ENCODE data around the gene CELSR1. TPM values are rescaled to one million over a fixed set of nuclear protein-coding genes. Genes with fewer than 3 reads are reported as not detected.

Gene CELSR1
- total RNA-seq, 1 experiment from 2014 or later, result 19.6 TPM

DNA sequence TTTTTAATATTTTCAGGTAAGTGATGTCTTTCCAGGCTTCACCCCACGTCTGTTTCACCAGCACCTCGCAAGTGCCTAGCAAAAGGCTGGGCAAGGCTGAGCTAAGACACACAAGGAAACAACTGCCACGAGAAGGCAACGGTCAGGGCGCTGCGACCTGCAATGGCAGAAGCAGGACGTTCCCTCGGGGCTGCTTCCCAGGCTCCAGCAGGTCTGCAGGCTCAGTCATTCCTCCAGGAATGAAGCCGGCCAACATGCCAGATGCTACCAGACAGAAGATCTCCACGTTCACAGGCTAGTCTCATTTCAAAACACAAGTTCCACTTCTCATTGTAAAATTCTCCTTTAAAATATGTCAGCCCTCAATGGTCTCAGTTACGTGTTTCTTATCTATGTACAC, 45.5 kb downstream of the CELSR1 start (continued):
- TF ChIP-seq SIN3A (IDR thresholded peaks at IDR 0.05; ENCODE audit: low read depth) (no peak), TCF7L2 (IDR thresholded peaks at IDR 0.05; ENCODE audit: borderline replicate concordance, extremely low read depth, insufficient read depth, insufficient read length) (no peak), YY1 (IDR thresholded peaks at IDR 0.05; ENCODE audit: extremely low read depth, insufficient replicate concordance, low read depth, low read length) (no peak), EZH2 (IDR thresholded peaks at IDR 0.05) (no peak), FOSL1 (IDR thresholded peaks at IDR 0.05; ENCODE audit: low read depth) (no peak), EGR1 (IDR thresholded peaks at IDR 0.05; ENCODE audit: low read depth) (no peak)

DNA sequence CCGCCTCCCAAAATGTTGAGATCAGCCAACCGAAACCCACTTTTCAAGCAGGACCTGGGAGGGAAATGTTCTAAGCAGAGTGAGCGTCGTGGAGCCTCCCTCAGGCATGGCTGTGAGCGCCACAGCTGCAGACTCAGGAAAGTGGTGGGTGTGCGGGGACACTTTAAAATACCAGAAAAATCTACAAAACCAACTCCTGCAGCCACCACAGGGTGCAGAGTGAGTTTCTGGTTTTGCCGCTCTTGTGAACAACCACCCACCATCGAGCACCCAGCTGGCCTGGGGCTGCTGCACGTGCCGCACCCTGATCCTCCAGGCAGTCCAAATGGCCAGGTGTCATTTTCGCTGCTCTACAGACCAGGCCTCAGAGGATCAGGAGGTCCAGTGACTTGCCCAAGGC, 46.9 kb downstream of the CELSR1 start:
- ChIA-PET POLR2A (no interaction called here), CTCF (no interaction called here), RAD21 (ENCODE audit: low non-redundant PET in 1 of 2, low total read pairs in 2 of 2, uncharacterized antibody in 2 of 2, unreplicated experiment in 2 of 2) (no interaction called here)
- DNase-seq (ENCODE audit: low read depth, low spot score) (no peak), ATAC-seq (no peak)
- no peaks in the 10 kb centered on the region for H3K36me3 ChIP-seq (ENCODE audit: control insufficient read depth in 1 of 2, insufficient read depth in 2 of 2, low read length in 2 of 2)
- peaks cover 4 to 9% of the 10 kb centered on the region in 2 experiments; a peak in 2 of 4 replicates for H3K4me1 ChIP-seq (ENCODE audit: control insufficient read depth in 1 of 2, insufficient read depth in 2 of 2, low read length in 2 of 2)
- TF ChIP-seq FOSL1 (IDR thresholded peaks at IDR 0.05; ENCODE audit: low read depth) (no peak), TCF7L2 (IDR thresholded peaks at IDR 0.05; ENCODE audit: borderline replicate concordance, extremely low read depth, insufficient read depth, insufficient read length) (no peak), ELF1 (IDR thresholded peaks at IDR 0.05; ENCODE audit: borderline replicate concordance, low read depth) (no peak), YY1 (IDR thresholded peaks at IDR 0.05; ENCODE audit: extremely low read depth, insufficient replicate concordance, low read depth, low read length) (no peak), EGR1 (IDR thresholded peaks at IDR 0.05; ENCODE audit: low read depth) (no peak), ZFX (IDR thresholded peaks at IDR 0.05) (no peak), JUND (IDR thresholded peaks at IDR 0.05) (no peak), EZH2 (IDR thresholded peaks at IDR 0.05) (no peak), POLR2A (IDR thresholded peaks at IDR 0.05; ENCODE audit: borderline replicate concordance, extremely low read depth, insufficient read depth, insufficient read length) (no peak)
- TF ChIP-seq, protein P1, sequence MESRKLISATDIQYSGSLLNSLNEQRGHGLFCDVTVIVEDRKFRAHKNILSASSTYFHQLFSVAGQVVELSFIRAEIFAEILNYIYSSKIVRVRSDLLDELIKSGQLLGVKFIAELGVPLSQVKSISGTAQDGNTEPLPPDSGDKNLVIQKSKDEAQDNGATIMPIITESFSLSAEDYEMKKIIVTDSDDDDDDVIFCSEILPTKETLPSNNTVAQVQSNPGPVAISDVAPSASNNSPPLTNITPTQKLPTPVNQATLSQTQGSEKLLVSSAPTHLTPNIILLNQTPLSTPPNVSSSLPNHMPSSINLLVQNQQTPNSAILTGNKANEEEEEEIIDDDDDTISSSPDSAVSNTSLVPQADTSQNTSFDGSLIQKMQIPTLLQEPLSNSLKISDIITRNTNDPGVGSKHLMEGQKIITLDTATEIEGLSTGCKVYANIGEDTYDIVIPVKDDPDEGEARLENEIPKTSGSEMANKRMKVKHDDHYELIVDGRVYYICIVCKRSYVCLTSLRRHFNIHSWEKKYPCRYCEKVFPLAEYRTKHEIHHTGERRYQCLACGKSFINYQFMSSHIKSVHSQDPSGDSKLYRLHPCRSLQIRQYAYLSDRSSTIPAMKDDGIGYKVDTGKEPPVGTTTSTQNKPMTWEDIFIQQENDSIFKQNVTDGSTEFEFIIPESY (IDR thresholded peaks at IDR 0.05; ENCODE audit: extremely low read depth, insufficient replicate concordance, low read length), result no peak
- TF ChIP-seq, protein P2, sequence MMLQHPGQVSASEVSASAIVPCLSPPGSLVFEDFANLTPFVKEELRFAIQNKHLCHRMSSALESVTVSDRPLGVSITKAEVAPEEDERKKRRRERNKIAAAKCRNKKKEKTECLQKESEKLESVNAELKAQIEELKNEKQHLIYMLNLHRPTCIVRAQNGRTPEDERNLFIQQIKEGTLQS (IDR thresholded peaks at IDR 0.05), result no peak
- TF ChIP-seq, protein P3, sequence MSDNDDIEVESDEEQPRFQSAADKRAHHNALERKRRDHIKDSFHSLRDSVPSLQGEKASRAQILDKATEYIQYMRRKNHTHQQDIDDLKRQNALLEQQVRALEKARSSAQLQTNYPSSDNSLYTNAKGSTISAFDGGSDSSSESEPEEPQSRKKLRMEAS (IDR thresholded peaks at IDR 0.05), result no peak
- H4K20me1 ChIP-seq (ENCODE audit: insufficient read depth), result no peaks in the 10 kb centered on the region
- no peak overlapping the region for H2AFZ ChIP-seq (ENCODE audit: low read depth, low read length, poor library complexity, severe bottlenecking)
- intact Hi-C loops (cut with micrococcal nuclease), result no loop called here
- H3K4me2 ChIP-seq (ENCODE audit: low read length), result no peak overlapping the region
- H3K9me2 ChIP-seq (ENCODE audit: insufficient read depth), result no peaks in the 10 kb centered on the region
- no TSS peak for BruUV-seq (replicated peaks)
- no peak overlapping the region for H3K27ac ChIP-seq (ENCODE audit: low read depth, low read length)
- no peaks in the 10 kb centered on the region for H3K79me2 ChIP-seq (ENCODE audit: insufficient read depth, low read length)
- H3K9me3 ChIP-seq (ENCODE audit: control insufficient read depth in 1 of 2, insufficient read depth in 1 of 2, low read depth in 1 of 2, low read length in 2 of 2), result no peaks in the 10 kb centered on the region
- no peaks in the 10 kb centered on the region for H3K27me3 ChIP-seq (ENCODE audit: insufficient read depth, low read length)
- no peak overlapping the region for H3K4me3 ChIP-seq (replicated peaks in 1 of 2; ENCODE audit: low read depth in 1 of 2, low read length in 2 of 2)
- H3K9ac ChIP-seq (ENCODE audit: low read length), result no peak overlapping the region
